A549 (cell line): ENCODE results near the gene RERE. TPM values are rescaled to one million over a fixed set of nuclear protein-coding genes. Genes with fewer than 3 reads are reported as not detected.
A peak's percentile ranks its signal among the peaks of the same experiment; 100 is the strongest.

Experiments
- ATAC-seq, 2 experiments: fragments of 200-7000 bp in 1 of 2; fragments of >200 bp in 1 of 2; cut with Nextera tagmentation in 1 of 2; cut with Tn5 transposase in 1 of 2; 3 replicates each; pipeline versions ENCODE4 v1.8.0 to v1.9.1; 2018 to 2020; ENCODE audit warnings: mild to moderate bottlenecking in 1 of 2, moderate library complexity in 1 of 2
- CTCF ChIA-PET: fragments of 300-600 bp; sonication (Branson Sonifier 250); formaldehyde crosslinking; extraction: SDS; loops from one replicate; lab custom pipeline; 2021; ENCODE audit warnings: antibody characterized with exemption, inconsistent platforms; lab: Yijun Ruan, JAX
- POLR2A ChIA-PET: fragments of 350-600 bp; formaldehyde crosslinking; extraction: SDS; loops from one replicate; lab custom pipeline; 2021; ENCODE audit warnings: antibody characterized with exemption, inconsistent platforms; lab: Yijun Ruan, JAX
- DNase-seq, 2 experiments: peaks; one replicate each; pipeline versions ENCODE4 v3.0.0 to v3.0.0-alpha.2; 2011 to 2016; ENCODE audit warnings: low read depth in 1 of 2, low spot score in 1 of 2
- FAIRE-seq: peaks from 2 replicates; lab custom pipeline; 2011; peaks lifted over from hg19 to GRCh38; lab: Jason Lieb, UNC
- H3K27ac ChIP-seq, 2 experiments: fragments of >200 bp; sonication (Bioruptor Twin); formaldehyde crosslinking; 3 replicates each; pipeline ENCODE4 v1.5.1; 2016 to 2017
- H3K4me1 ChIP-seq: fragments of >200 bp; sonication (Bioruptor Twin); formaldehyde crosslinking; 3 replicates; pipeline ENCODE4 v1.6.1; 2016
- H3K4me2 ChIP-seq: fragments of >200 bp; sonication (Bioruptor Twin); formaldehyde crosslinking; 3 replicates; pipeline ENCODE4 v1.6.1; 2016
- H3K4me3 ChIP-seq: fragments of >200 bp; sonication (Bioruptor Twin); formaldehyde crosslinking; 3 replicates; pipeline ENCODE4 v1.5.1; 2016
- H3K9me3 ChIP-seq: fragments of >200 bp; sonication (Bioruptor Twin); formaldehyde crosslinking; 3 replicates; pipeline ENCODE4 v1.6.1; 2016
- BCL3 ChIP-seq: fragments of >200 bp; sonication (Bioruptor Twin); formaldehyde crosslinking; IDR thresholded peaks from 3 replicates; pipeline ENCODE4 v1.6.1; 2016
- CHD2 ChIP-seq: fragments of 150-350 bp; IDR thresholded peaks from 2 replicates; pipeline ENCODE4 v1.6.1; 2014; ENCODE audit warnings: low read length; ENCODE audit not compliant: partially characterized antibody
- ESRRA ChIP-seq: fragments of 150-350 bp; IDR thresholded peaks from 2 replicates; pipeline ENCODE4 v1.6.1; 2014; ENCODE audit warnings: mild to moderate bottlenecking, low read length, borderline replicate concordance
- FOSB ChIP-seq: fragments of 250-450 bp; sonication (Bioruptor Pico); IDR thresholded peaks from 2 replicates; pipeline ENCODE4 v1.5.0; 2020; ENCODE audit warnings: mild to moderate bottlenecking, moderate library complexity
- FOXS1 ChIP-seq: fragments of 250-450 bp; sonication (Bioruptor Pico); IDR thresholded peaks from 2 replicates; pipeline ENCODE4 v1.5.0; 2020; ENCODE audit warnings: mild to moderate bottlenecking, moderate library complexity
- GATA3 ChIP-seq: IDR thresholded peaks from 2 replicates; pipeline ENCODE4 v1.6.1; 2012; ENCODE audit warnings: borderline replicate concordance
- HEYL ChIP-seq: fragments of 250-450 bp; sonication (Bioruptor Pico); IDR thresholded peaks from 2 replicates; pipeline ENCODE4 v1.8.0; 2021; ENCODE audit warnings: mild to moderate bottlenecking, moderate library complexity
- HOXA7 ChIP-seq: fragments of 250-450 bp; sonication (Bioruptor Pico); IDR thresholded peaks from 2 replicates; pipeline ENCODE4 v1.5.0; 2020; ENCODE audit warnings: mild to moderate bottlenecking, moderate library complexity
- HOXB13 ChIP-seq: fragments of 250-450 bp; sonication (Bioruptor Pico); IDR thresholded peaks from 2 replicates; pipeline ENCODE4 v1.5.0; 2020; ENCODE audit warnings: low read depth, mild to moderate bottlenecking, moderate library complexity
- JUN ChIP-seq, 2 experiments: fragments of >200 bp; sonication (Bioruptor Twin); formaldehyde crosslinking; IDR thresholded peaks; 2 replicates in 1 of 2; 3 replicates in 1 of 2; pipeline ENCODE4 v1.6.1; 2016 to 2017
- MAZ ChIP-seq: fragments of 150-350 bp; IDR thresholded peaks from 2 replicates; pipeline ENCODE4 v1.6.1; 2014; ENCODE audit warnings: antibody characterized with exemption, low read depth, low read length, borderline replicate concordance
- PHF8 ChIP-seq: fragments of 200-600 bp; sonication (generic); IDR thresholded peaks from 2 replicates; pipeline ENCODE4 v1.6.1; 2016; ENCODE audit warnings: low read depth, mild to moderate bottlenecking, antibody characterized with exemption, moderate library complexity, borderline replicate concordance
- POLR2A ChIP-seq: IDR thresholded peaks from 2 replicates; pipeline ENCODE4 v1.6.1; 2012; ENCODE audit warnings: mild to moderate bottlenecking, low read length
- RARB ChIP-seq: fragments of 250-450 bp; sonication (Bioruptor Pico); IDR thresholded peaks from 2 replicates; pipeline ENCODE4 v1.8.0; 2021; ENCODE audit warnings: mild to moderate bottlenecking, moderate library complexity
- REST ChIP-seq: fragments of 200-600 bp; sonication (generic); IDR thresholded peaks from 2 replicates; pipeline ENCODE4 v1.6.1; 2016; ENCODE audit warnings: antibody characterized with exemption, mild to moderate bottlenecking, moderate library complexity
- TP53 ChIP-seq: fragments of 250-450 bp; sonication (Bioruptor Pico); IDR thresholded peaks from 2 replicates; pipeline ENCODE4 v1.5.0; 2021; ENCODE audit warnings: mild to moderate bottlenecking, moderate library complexity
- WGBS: methylation state at CpG from one replicate; pipeline ENCODE4 v1.1.6; 2017; ENCODE audit errors: missing lambda C conversion rate; 5-methylcytosine and 5-hydroxymethylcytosine counted together
- polyA plus RNA-seq, 4 experiments: library from polyadenylated mRNA; depleted of rRNA in 3 of 4; stranded (reverse); fragments of >200 nt; fragmentation: RNase III in 1 of 4; extraction: RNeasy Plus Mini Kit Qiagen cat#74134 plus additional on column Dnase treatment in 1 of 4; gene quantifications; 2 replicates in 3 of 4; 3 replicates in 1 of 4; pipeline ENCODE4 v1.2.3, GENCODE V29; 2011 to 2017

RERE gene
- polyA plus RNA-seq, 2 of the 4 experiments (the other 2 are of a cell fraction) = 12.6 to 28.6 TPM

- H3K9me3 ChIP-seq = no peaks in the 10 kb centered on the region
- WGBS = 97% methylated on average over 1 of the region's 1 CpG
- H3K4me1 ChIP-seq = peaks cover 29% of the 10 kb centered on the region
- FAIRE-seq (no peak), DNase-seq (no peak), ATAC-seq (no peak)
- no peak overlapping the region for H3K4me3 ChIP-seq
- ChIA-PET CTCF (interaction anchor here (1.5 kb wide), 1 partner anchor 71 kb away, joined by 4 read pairs; no protein-coding TSS in a partner anchor), POLR2A (no interaction called here)
- TF ChIP-seq TP53 (CRISPR knock-in tag) (no peak), FOXS1 (no peak), JUN (IDR thresholded peaks at IDR 0.05) (no peak), HOXA7 (CRISPR knock-in tag) (no peak), RARB (CRISPR knock-in tag) (no peak), BCL3 (no peak), MAZ (no peak), FOSB (CRISPR knock-in tag) (no peak), HOXB13 (no peak)
- H3K27ac ChIP-seq = no peak overlapping the region
- H3K4me2 ChIP-seq = no peak overlapping the region
Observed at GRCh38 chr1:8600336-8600735, 217.1 kb downstream of the RERE start.

GRCh38 chr1:8599646-8600212 is 217.7 kb downstream of the RERE start:
- ChIA-PET CTCF (interaction anchor here (0.6 to 1.5 kb wide), 2 partner anchors 14 to 72 kb away, joined by 3 to 4 read pairs; no protein-coding TSS in a partner anchor), POLR2A (no interaction called here)
- FAIRE-seq = no peak

GRCh38 chr1:8598783-8599182 is 218.7 kb downstream of the RERE start:
- FAIRE-seq = no peak
- ChIA-PET POLR2A (no interaction called here), CTCF (interaction anchor here (0.6 to 1.1 kb wide), 2 partner anchors 14 to 37 kb away, joined by 3 read pairs; no protein-coding TSS in a partner anchor)
- no peak overlapping the region for H3K4me2 ChIP-seq
- 75% methylated on average over 3 of the region's 4 CpGs for WGBS
- TF ChIP-seq GATA3 = no peak
- no peak for TF ChIP-seq REST
- no peak for TF ChIP-seq TP53 (CRISPR knock-in tag)
- TF ChIP-seq, all 56 proteins: peak for 0
- H3K27ac ChIP-seq = 0 out of 6 replicates have a peak overlapping the region, but pooled peaks of 1 of the 2 experiments have one; percentile 26
- peaks cover 17% of the 10 kb centered on the region; the same call in 2 of the 3 replicates for H3K4me1 ChIP-seq
- DNase-seq (no peak), ATAC-seq (peak in 1 of 2 experiments; percentile 45; a peak in 4 of 6 replicates)
- no peak overlapping the region for H3K4me3 ChIP-seq
- no peaks in the 10 kb centered on the region for H3K9me3 ChIP-seq

More at GRCh38 chr1:8599646-8600212, 217.7 kb downstream of the RERE start:
- no peak for DNase-seq
- TF ChIP-seq ESRRA (no peak), HOXA7 (CRISPR knock-in tag) (no peak), JUN (IDR thresholded peaks at IDR 0.05) (no peak), CHD2 (no peak), POLR2A (no peak), PHF8 (no peak), HEYL (CRISPR knock-in tag) (no peak)
- WGBS = 89% methylated on average over 6 of the region's 6 CpGs
- no peak overlapping the region for H3K4me2 ChIP-seq
- H3K4me1 ChIP-seq = peaks cover 26% of the 10 kb centered on the region
- H3K4me3 ChIP-seq = no peak overlapping the region
- H3K9me3 ChIP-seq = no peaks in the 10 kb centered on the region
- ATAC-seq = no peak
- no peak overlapping the region for H3K27ac ChIP-seq
